WI38 (cell line): Measurements from ENCODE around the gene DSC3.
A peak's percentile ranks its signal among the peaks of the same experiment; 100 is the strongest.

Source experiments
- H3K4me3 ChIP-seq: 2 replicates; pipeline ENCODE4 v1.5.1; 2011; ENCODE audit warnings: low read depth, mild to moderate bottlenecking, control low read depth, low read length
- CTCF ChIP-seq: IDR thresholded peaks from 2 replicates; pipeline ENCODE4 v1.5.1; 2012; ENCODE audit warnings: low read depth, mild to moderate bottlenecking, control low read depth, low read length

Gene DSC3

GRCh38 chr18:30971338-30971956 is 71.1 kb downstream of the DSC3 start:
- H3K4me3 ChIP-seq, result no peak overlapping the region
- TF ChIP-seq CTCF, result 0 out of 2 replicates have a peak, but pooled peaks have one; percentile 15

GRCh38 chr18:30970196-30970816 is 72.2 kb downstream of the DSC3 start:
- no peak for TF ChIP-seq CTCF
- no peak overlapping the region for H3K4me3 ChIP-seq

GRCh38 chr18:30969670-30970170 is 72.8 kb downstream of the DSC3 start:
- no peak for TF ChIP-seq CTCF
- no peak overlapping the region for H3K4me3 ChIP-seq

- H3K4me3 ChIP-seq, result no peak overlapping the region
- no peak for TF ChIP-seq CTCF
Measured at GRCh38 chr18:30967701-30968100, 74.8 kb downstream of the DSC3 start.

- H3K4me3 ChIP-seq, result no peak overlapping the region
- TF ChIP-seq CTCF, result no peak
Measured at GRCh38 chr18:30965237-30965636, 77.3 kb downstream of the DSC3 start.

GRCh38 chr18:30960661-30961060 is 81.9 kb downstream of the DSC3 start:
- TF ChIP-seq CTCF, result no peak
- H3K4me3 ChIP-seq, result no peak overlapping the region

- TF ChIP-seq CTCF, result no peak
- H3K4me3 ChIP-seq, result no peak overlapping the region
Measured at GRCh38 chr18:30957066-30957465, 85.5 kb downstream of the DSC3 start.
